Measurements from ENCODE around the gene RAB27B. TPM values are rescaled to one million over a fixed set of nuclear protein-coding genes. Genes with fewer than 3 reads are reported as not detected.
A peak's percentile ranks its signal among the peaks of the same experiment; 100 is the strongest.

RAB27B gene
- total and polyA plus RNA-seq, 3 experiments from 2014 or later, result 0.15 to 1.2 (median 0.22) TPM

GRCh38 chr18:54909538-54909937, 81.3 kb downstream of the RAB27B start:
- Mint-ChIP-seq H3K4me1 (no peaks in the 10 kb centered on the region), H3K9me3 (peaks cover 0 to 2% (median 0%) of the 10 kb centered on the region in 5 donors), H3K27ac (no peak overlapping the region), H3K27me3 (peaks cover 2 to 10% of the 10 kb centered on the region in 2 donors), H3K4me3 (no peak overlapping the region), H3K36me3 (no peaks in the 10 kb centered on the region)
- ChIA-PET POLR2A (no interaction called here), CTCF (no interaction called here)
- H3K27ac ChIP-seq (ENCODE audit: low read depth, low read length), result no peak overlapping the region
- H3K36me3 ChIP-seq (ENCODE audit: insufficient read depth, low read length), result no peaks in the 10 kb centered on the region
- no peaks in the 10 kb centered on the region for H3K27me3 ChIP-seq (ENCODE audit: insufficient read depth, low read length, poor library complexity, severe bottlenecking)
- no peaks in the 10 kb centered on the region for H3K4me1 ChIP-seq (ENCODE audit: insufficient read depth, low read length)
- no peak overlapping the region for H3K4me3 ChIP-seq (ENCODE audit: low read length)
- no peak for DNase-seq
- no peaks in the 10 kb centered on the region for H3K9me3 ChIP-seq (ENCODE audit: low read length)

GRCh38 chr18:54910161-54910919, 82.1 kb downstream of the RAB27B start:
- H3K4me1 Mint-ChIP-seq, result no peaks in the 10 kb centered on the region
- H3K4me3 Mint-ChIP-seq, result no peak overlapping the region
- H3K27ac ChIP-seq (ENCODE audit: low read depth, low read length), result no peak overlapping the region
- no peak overlapping the region for H3K4me3 ChIP-seq (ENCODE audit: low read length)
- H3K9me3 ChIP-seq (ENCODE audit: low read length), result no peaks in the 10 kb centered on the region
- H3K27ac Mint-ChIP-seq, result no peak overlapping the region
- no peak for DNase-seq
- no peaks in the 10 kb centered on the region for H3K36me3 Mint-ChIP-seq
- H3K4me1 ChIP-seq (ENCODE audit: insufficient read depth, low read length), result no peaks in the 10 kb centered on the region
- no peaks in the 10 kb centered on the region for H3K36me3 ChIP-seq (ENCODE audit: insufficient read depth, low read length)
- ChIA-PET CTCF (interaction anchor here (0.6 kb wide), 1 partner anchor 91 kb away, joined by 3 read pairs; no protein-coding TSS in a partner anchor), POLR2A (no interaction called here)
- peaks cover 0 to 2% (median 0%) of the 10 kb centered on the region in 5 donors for H3K9me3 Mint-ChIP-seq
- peaks cover 2 to 10% of the 10 kb centered on the region in 2 donors for H3K27me3 Mint-ChIP-seq
- no peaks in the 10 kb centered on the region for H3K27me3 ChIP-seq (ENCODE audit: insufficient read depth, low read length, poor library complexity, severe bottlenecking)

GRCh38 chr18:54911551-54911950, 83.3 kb downstream of the RAB27B start:
- H3K9me3 Mint-ChIP-seq, result peaks cover 0 to 2% (median 0%) of the 10 kb centered on the region in 5 donors
- DNase-seq, result no peak
- H3K4me3 ChIP-seq (ENCODE audit: low read length), result no peak overlapping the region
- no peaks in the 10 kb centered on the region for H3K4me1 Mint-ChIP-seq
- H3K4me3 Mint-ChIP-seq, result no peak overlapping the region
- no peaks in the 10 kb centered on the region for H3K36me3 ChIP-seq (ENCODE audit: insufficient read depth, low read length)
- no peaks in the 10 kb centered on the region for H3K36me3 Mint-ChIP-seq
- ChIA-PET POLR2A (no interaction called here), CTCF (no interaction called here)
- H3K27me3 ChIP-seq (ENCODE audit: insufficient read depth, low read length, poor library complexity, severe bottlenecking), result no peaks in the 10 kb centered on the region
- H3K27ac Mint-ChIP-seq, result no peak overlapping the region
- no peaks in the 10 kb centered on the region for H3K4me1 ChIP-seq (ENCODE audit: insufficient read depth, low read length)
- H3K27me3 Mint-ChIP-seq, result peaks cover 2 to 10% of the 10 kb centered on the region in 2 donors
- H3K9me3 ChIP-seq (ENCODE audit: low read length), result no peaks in the 10 kb centered on the region
- no peak overlapping the region for H3K27ac ChIP-seq (ENCODE audit: low read depth, low read length)

GRCh38 chr18:54914816-54915215, 86.5 kb downstream of the RAB27B start:
- Mint-ChIP-seq H3K4me1 (no peaks in the 10 kb centered on the region), H3K27me3 (peaks cover 1 to 11% of the 10 kb centered on the region in 2 donors), H3K4me3 (no peak overlapping the region), H3K27ac (no peak overlapping the region), H3K36me3 (no peaks in the 10 kb centered on the region), H3K9me3 (no peaks in the 10 kb centered on the region)
- Histone ChIP-seq H3K27ac (ENCODE audit: low read depth, low read length) (no peak overlapping the region), H3K4me1 (ENCODE audit: insufficient read depth, low read length) (no peaks in the 10 kb centered on the region), H3K36me3 (ENCODE audit: insufficient read depth, low read length) (no peaks in the 10 kb centered on the region), H3K9me3 (ENCODE audit: low read length) (no peaks in the 10 kb centered on the region), H3K27me3 (ENCODE audit: insufficient read depth, low read length, poor library complexity, severe bottlenecking) (no peaks in the 10 kb centered on the region), H3K4me3 (ENCODE audit: low read length) (no peak overlapping the region)
- ChIA-PET POLR2A (no interaction called here), CTCF (no interaction called here)
- DNase-seq, result no peak

GRCh38 chr18:54916507-54916906, 88.2 kb downstream of the RAB27B start:
- H3K36me3 ChIP-seq (ENCODE audit: insufficient read depth, low read length), result no peaks in the 10 kb centered on the region
- H3K4me3 ChIP-seq (ENCODE audit: low read length), result no peak overlapping the region
- H3K27ac Mint-ChIP-seq, result no peak overlapping the region
- no peaks in the 10 kb centered on the region for H3K27me3 ChIP-seq (ENCODE audit: insufficient read depth, low read length, poor library complexity, severe bottlenecking)
- H3K9me3 Mint-ChIP-seq, result peaks cover 0 to 2% (median 0%) of the 10 kb centered on the region in 5 donors
- H3K36me3 Mint-ChIP-seq, result no peaks in the 10 kb centered on the region
- H3K4me3 Mint-ChIP-seq, result no peak overlapping the region
- ChIA-PET POLR2A (no interaction called here), CTCF (no interaction called here)
- no peaks in the 10 kb centered on the region for H3K4me1 ChIP-seq (ENCODE audit: insufficient read depth, low read length)
- no peak for DNase-seq
- peaks cover 1 to 10% of the 10 kb centered on the region in 2 donors for H3K27me3 Mint-ChIP-seq
- no peak overlapping the region for H3K27ac ChIP-seq (ENCODE audit: low read depth, low read length)
- no peaks in the 10 kb centered on the region for H3K9me3 ChIP-seq (ENCODE audit: low read length)
- no peaks in the 10 kb centered on the region for H3K4me1 Mint-ChIP-seq

GRCh38 chr18:54918060-54918459, 89.8 kb downstream of the RAB27B start:
- H3K27ac ChIP-seq (ENCODE audit: low read depth, low read length), result no peak overlapping the region
- no peaks in the 10 kb centered on the region for H3K36me3 ChIP-seq (ENCODE audit: insufficient read depth, low read length)
- POLR2A ChIA-PET, result no interaction called here
- H3K4me3 Mint-ChIP-seq, result no peak overlapping the region
- H3K4me1 Mint-ChIP-seq, result no peaks in the 10 kb centered on the region
- no peaks in the 10 kb centered on the region for H3K4me1 ChIP-seq (ENCODE audit: insufficient read depth, low read length)
- H3K27ac Mint-ChIP-seq, result peak overlapping the region in 1 of 8 donors; percentile 55
- H3K9me3 ChIP-seq (ENCODE audit: low read length), result no peaks in the 10 kb centered on the region
- peaks cover 1 to 11% of the 10 kb centered on the region in 2 donors for H3K27me3 Mint-ChIP-seq
- CTCF ChIA-PET, result no interaction called here
- no peak overlapping the region for H3K4me3 ChIP-seq (ENCODE audit: low read length)
- no peaks in the 10 kb centered on the region for H3K36me3 Mint-ChIP-seq
- DNase-seq, result no peak
- H3K27me3 ChIP-seq (ENCODE audit: insufficient read depth, low read length, poor library complexity, severe bottlenecking), result no peaks in the 10 kb centered on the region
- H3K9me3 Mint-ChIP-seq, result peaks cover 0 to 2% (median 0%) of the 10 kb centered on the region in 5 donors

GRCh38 chr18:54919412-54919811, 91.1 kb downstream of the RAB27B start:
- Histone ChIP-seq H3K27me3 (ENCODE audit: insufficient read depth, low read length, poor library complexity, severe bottlenecking) (no peaks in the 10 kb centered on the region), H3K4me1 (ENCODE audit: insufficient read depth, low read length) (no peaks in the 10 kb centered on the region), H3K4me3 (ENCODE audit: low read length) (no peak overlapping the region), H3K27ac (ENCODE audit: low read depth, low read length) (no peak overlapping the region), H3K36me3 (ENCODE audit: insufficient read depth, low read length) (no peaks in the 10 kb centered on the region), H3K9me3 (ENCODE audit: low read length) (no peaks in the 10 kb centered on the region)
- Mint-ChIP-seq H3K27me3 (peaks cover 1 to 11% of the 10 kb centered on the region in 2 donors), H3K36me3 (no peaks in the 10 kb centered on the region), H3K9me3 (peaks cover 0 to 2% (median 0%) of the 10 kb centered on the region in 5 donors), H3K4me3 (no peak overlapping the region), H3K4me1 (no peaks in the 10 kb centered on the region), H3K27ac (no peak overlapping the region)
- POLR2A ChIA-PET, result no interaction called here
- CTCF ChIA-PET, result no interaction called here
- DNase-seq, result no peak

GRCh38 chr18:54923339-54923956, 95.2 kb downstream of the RAB27B start:
- H3K27ac ChIP-seq (ENCODE audit: low read depth, low read length), result no peak overlapping the region
- no peaks in the 10 kb centered on the region for H3K27me3 ChIP-seq (ENCODE audit: insufficient read depth, low read length, poor library complexity, severe bottlenecking)
- H3K4me3 ChIP-seq (ENCODE audit: low read length), result no peak overlapping the region
- no peaks in the 10 kb centered on the region for H3K36me3 ChIP-seq (ENCODE audit: insufficient read depth, low read length)
- H3K9me3 ChIP-seq (ENCODE audit: low read length), result no peaks in the 10 kb centered on the region
- Mint-ChIP-seq H3K9me3 (peaks cover 0 to 2% (median 0%) of the 10 kb centered on the region in 5 donors), H3K27ac (no peak overlapping the region), H3K4me1 (no peaks in the 10 kb centered on the region), H3K36me3 (no peaks in the 10 kb centered on the region), H3K4me3 (no peak overlapping the region), H3K27me3 (peaks cover 3 to 11% of the 10 kb centered on the region in 2 donors)
- ChIA-PET CTCF (interaction anchor here (0.7 to 0.8 kb wide), 2 partner anchors 8 to 15 kb away, joined by 3 read pairs; no protein-coding TSS in a partner anchor), POLR2A (no interaction called here)
- no peaks in the 10 kb centered on the region for H3K4me1 ChIP-seq (ENCODE audit: insufficient read depth, low read length)
- no peak for DNase-seq

Measured in CD8-positive, alpha-beta memory T cell (primary cell).